ENCODE data around the gene NELFCD.

NELFCD gene

GRCh38 chr20:58993332-58994248 is 12.5 kb downstream of the NELFCD start:
- in situ Hi-C loops (cut with MboI; ENCODE audit: low pct_unique_long_range_greater_than_20kb, low sequenced_read_pairs, unreplicated experiment) = no loop called here
- no peak for TF ChIP-seq CTCF (IDR thresholded peaks at IDR 0.05; ENCODE audit: extremely low read depth, insufficient read depth, missing control alignments)
- no peak for DNase-seq (ENCODE audit: low spot score)

- no peak for DNase-seq (ENCODE audit: low spot score)
- no peak for TF ChIP-seq CTCF (IDR thresholded peaks at IDR 0.05; ENCODE audit: extremely low read depth, insufficient read depth, missing control alignments)
- in situ Hi-C loops (cut with MboI; ENCODE audit: low pct_unique_long_range_greater_than_20kb, low sequenced_read_pairs, unreplicated experiment) = no loop called here
These were observed 13.5 kb downstream of the NELFCD start for GRCh38 chr20:58994390-58995159.

GRCh38 chr20:58995461-58996225 is 14.6 kb downstream of the NELFCD start:
- no peak for TF ChIP-seq CTCF (IDR thresholded peaks at IDR 0.05; ENCODE audit: extremely low read depth, insufficient read depth, missing control alignments)

GRCh38 chr20:58996226-58996611 is 15.2 kb downstream of the NELFCD start:
- no peak for TF ChIP-seq CTCF (IDR thresholded peaks at IDR 0.05; ENCODE audit: extremely low read depth, insufficient read depth, missing control alignments)
- in situ Hi-C loops (cut with MboI; ENCODE audit: low pct_unique_long_range_greater_than_20kb, low sequenced_read_pairs, unreplicated experiment) = no loop called here
- DNase-seq (ENCODE audit: low spot score) = no peak

More at GRCh38 chr20:58995461-58996225, 14.6 kb downstream of the NELFCD start:
- DNase-seq (ENCODE audit: low spot score) = no peak
- in situ Hi-C loops (cut with MboI; ENCODE audit: low pct_unique_long_range_greater_than_20kb, low sequenced_read_pairs, unreplicated experiment) = no loop called here

- no peak for DNase-seq (ENCODE audit: low spot score)
- TF ChIP-seq CTCF (IDR thresholded peaks at IDR 0.05; ENCODE audit: extremely low read depth, insufficient read depth, missing control alignments) = no peak
- in situ Hi-C loops (cut with MboI; ENCODE audit: low pct_unique_long_range_greater_than_20kb, low sequenced_read_pairs, unreplicated experiment) = no loop called here
These were observed 16.2 kb downstream of the NELFCD start for GRCh38 chr20:58997141-58997770.

- in situ Hi-C loops (cut with MboI; ENCODE audit: low pct_unique_long_range_greater_than_20kb, low sequenced_read_pairs, unreplicated experiment) = no loop called here
- no peak for TF ChIP-seq CTCF (IDR thresholded peaks at IDR 0.05; ENCODE audit: extremely low read depth, insufficient read depth, missing control alignments)
These were observed 17.6 kb downstream of the NELFCD start for GRCh38 chr20:58998656-58999055.

More at GRCh38 chr20:58998656-58999055, 17.6 kb downstream of the NELFCD start:
- no peak for DNase-seq (ENCODE audit: low spot score)

All from GM13977 (cell line).